HL-60 (cell line): ENCODE data around the gene SERP2.

Experiments used
- DNase-seq, 2 experiments: peaks; one replicate each; pipeline ENCODE4 v3.0.0-alpha.2; 2010 to 2020; ENCODE audit warnings: low read depth in 1 of 2, low spot score in 1 of 2
- H3K27ac ChIP-seq: fragments of 250-450 bp; sonication (Bioruptor Pico); replicated peaks from 2 replicates; pipeline ENCODE4 v1.5.1; 2020; ENCODE audit warnings: mild to moderate bottlenecking, moderate library complexity
- H3K27me3 ChIP-seq: fragments of 250-450 bp; sonication (Bioruptor Pico); 2 replicates; pipeline ENCODE4 v1.5.1; 2021; ENCODE audit warnings: mild to moderate bottlenecking, moderate library complexity; ENCODE audit not compliant: insufficient read depth, poor library complexity, severe bottlenecking
- H3K4me3 ChIP-seq: replicated peaks from 2 replicates; pipeline ENCODE4 v1.5.1; 2011; ENCODE audit warnings: mild to moderate bottlenecking, control low read depth, low read length; ENCODE audit not compliant: insufficient read depth
- CTCF ChIP-seq: IDR thresholded peaks from one replicate; pipeline ENCODE4 v1.5.1; 2011; ENCODE audit warnings: low read length, control low read depth, inconsistent platforms; ENCODE audit not compliant: insufficient read depth
- GABPA ChIP-seq: IDR thresholded peaks from 2 replicates; pipeline ENCODE4 v1.6.1; 2012; ENCODE audit warnings: low read depth
- POLR2AphosphoS5 ChIP-seq: IDR thresholded peaks from 2 replicates; pipeline ENCODE4 v1.6.1; 2012; ENCODE audit warnings: low read depth
- REST ChIP-seq: IDR thresholded peaks from 2 replicates; pipeline ENCODE4 v1.6.1; 2012; ENCODE audit warnings: low read depth; ENCODE audit not compliant: insufficient replicate concordance
- SPI1 ChIP-seq: IDR thresholded peaks from 2 replicates; pipeline ENCODE4 v1.6.1; 2012; ENCODE audit warnings: low read depth, mild to moderate bottlenecking, borderline replicate concordance

The SERP2 gene

GRCh38 chr13:44398606-44399005 is 25.0 kb downstream of the SERP2 start:
- no peak overlapping the region for H3K27ac ChIP-seq
- DNase-seq, result no peak
- no peak overlapping the region for H3K4me3 ChIP-seq
- TF ChIP-seq CTCF (no peak), SPI1 (no peak), GABPA (no peak), REST (no peak), POLR2AphosphoS5 (no peak)
- H3K27me3 ChIP-seq, result peaks cover 4% of the 10 kb centered on the region

GRCh38 chr13:44399074-44399473 is 25.4 kb downstream of the SERP2 start:
- no peak for DNase-seq
- TF ChIP-seq GABPA (no peak), CTCF (no peak), REST (no peak), POLR2AphosphoS5 (no peak), SPI1 (no peak)
- no peak overlapping the region for H3K27ac ChIP-seq
- H3K27me3 ChIP-seq, result no peaks in the 10 kb centered on the region
- H3K4me3 ChIP-seq, result no peak overlapping the region

GRCh38 chr13:44400736-44401135 is 27.1 kb downstream of the SERP2 start:
- Histone ChIP-seq H3K4me3 (no peak overlapping the region), H3K27ac (no peak overlapping the region), H3K27me3 (no peaks in the 10 kb centered on the region)
- TF ChIP-seq SPI1 (no peak), GABPA (no peak), POLR2AphosphoS5 (no peak), CTCF (no peak), REST (no peak)
- DNase-seq, result no peak
